GM20431 (cell line): ENCODE data around the gene STARD9.

Experiments used
- in situ Hi-C: fragments of 300-500 bp; cut with MseI, MboI; formaldehyde crosslinking; loops from one replicate; pipeline ENCODE4 v1.15.0; 2020; ENCODE audit warnings: low sequenced_read_pairs; ENCODE audit not compliant: unreplicated experiment

STARD9 gene

GRCh38 chr15:42691308-42691707, 115.9 kb downstream of the STARD9 start:
- in situ Hi-C loops, result no loop called here

DNA sequence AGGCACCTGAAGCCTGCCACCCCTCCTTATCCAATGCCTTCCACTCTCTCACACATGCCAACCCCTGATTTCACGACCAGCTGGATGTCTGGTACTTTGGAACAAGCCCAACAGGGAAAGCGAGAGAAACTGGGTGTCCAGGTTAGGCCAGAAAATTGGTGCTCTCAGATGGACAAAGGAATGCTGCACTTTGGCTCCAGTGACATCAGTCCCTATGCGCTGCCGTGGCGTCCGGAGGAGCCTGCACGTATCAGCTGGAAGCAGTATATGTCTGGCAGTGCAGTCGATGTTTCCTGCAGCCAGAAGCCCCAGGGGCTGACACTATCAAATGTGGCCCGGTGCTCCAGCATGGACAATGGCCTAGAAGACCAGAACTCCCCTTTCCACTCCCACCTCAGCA, 116.4 kb downstream of the STARD9 start:
- in situ Hi-C loops, result no loop called here

DNA sequence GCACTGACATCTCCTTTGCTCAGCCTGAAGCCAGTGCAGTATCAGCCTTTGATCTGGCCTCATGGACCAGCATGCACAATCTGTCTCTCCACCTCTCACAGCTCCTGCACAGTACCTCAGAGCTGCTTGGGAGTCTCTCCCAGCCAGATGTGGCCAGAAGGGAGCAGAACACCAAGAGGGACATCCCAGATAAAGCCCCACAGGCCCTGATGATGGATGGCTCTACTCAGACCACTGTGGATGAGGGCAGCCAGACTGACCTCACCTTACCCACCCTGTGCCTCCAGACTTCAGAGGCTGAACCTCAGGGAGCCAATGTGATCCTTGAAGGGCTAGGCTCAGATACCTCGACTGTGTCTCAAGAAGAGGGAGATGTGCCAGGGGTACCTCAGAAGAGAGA, 117.1 kb downstream of the STARD9 start:
- in situ Hi-C loops, result no loop called here

DNA sequence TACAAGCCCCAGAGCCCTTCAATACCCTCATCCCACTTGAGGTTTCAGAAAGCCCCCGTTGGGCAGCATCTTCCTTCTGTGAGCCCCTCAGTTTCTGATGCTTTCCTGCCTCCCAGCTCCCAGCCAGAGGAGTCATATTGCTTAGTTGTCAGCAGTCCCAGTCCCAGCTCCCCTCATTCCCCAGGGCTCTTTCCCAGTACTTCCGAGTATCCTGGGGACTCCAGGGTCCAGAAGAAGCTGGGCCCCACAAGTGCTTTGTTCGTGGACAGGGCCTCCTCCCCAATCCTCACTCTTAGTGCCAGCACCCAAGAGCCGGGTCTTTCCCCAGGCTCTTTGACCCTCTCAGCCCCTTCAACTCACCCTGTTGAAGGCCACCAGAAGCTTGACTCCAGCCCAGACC, 117.6 kb downstream of the STARD9 start:
- in situ Hi-C loops, result no loop called here

- in situ Hi-C loops, result no loop called here
Observed at GRCh38 chr15:42693496-42693895, 118.1 kb downstream of the STARD9 start.

DNA sequence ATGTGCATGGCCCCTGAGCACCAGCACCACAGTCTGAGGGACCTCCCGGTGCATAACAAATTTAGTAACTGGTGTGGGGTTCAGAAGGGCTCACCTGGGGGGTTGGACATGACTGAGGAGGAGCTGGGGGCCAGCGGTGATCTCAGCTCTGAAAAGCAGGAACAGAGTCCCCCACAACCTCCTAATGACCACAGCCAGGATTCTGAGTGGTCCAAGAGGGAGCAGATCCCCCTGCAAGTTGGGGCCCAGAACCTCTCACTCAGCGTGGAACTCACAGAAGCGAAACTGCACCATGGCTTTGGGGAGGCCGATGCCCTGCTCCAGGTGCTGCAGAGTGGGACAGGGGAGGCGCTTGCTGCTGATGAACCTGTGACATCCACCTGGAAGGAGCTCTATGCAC, 118.5 kb downstream of the STARD9 start:
- in situ Hi-C loops, result no loop called here

GRCh38 chr15:42694398-42694797, 119.0 kb downstream of the STARD9 start:
- in situ Hi-C loops, result no loop called here

- in situ Hi-C loops, result no loop called here
Observed at GRCh38 chr15:42695527-42696071, 120.2 kb downstream of the STARD9 start.

DNA sequence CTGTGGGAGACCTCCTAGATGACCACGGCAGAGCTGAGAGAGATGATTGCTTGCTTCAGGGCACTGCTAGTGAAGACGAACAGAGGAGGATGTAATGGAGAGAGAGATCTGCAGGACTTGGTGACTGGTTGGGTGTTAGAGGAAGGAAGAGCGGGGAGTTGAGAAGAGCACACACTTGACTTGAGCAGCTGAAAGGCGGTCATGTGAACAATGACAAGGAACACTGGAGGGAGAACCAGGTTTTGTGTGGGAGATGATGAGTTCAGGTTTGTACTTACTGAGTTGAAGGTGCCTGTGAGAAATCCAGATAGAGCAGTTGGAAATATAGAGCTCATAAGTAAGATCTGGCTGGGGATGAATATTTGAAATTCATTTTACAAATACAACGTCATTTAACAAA, 121.2 kb downstream of the STARD9 start:
- in situ Hi-C loops, result no loop called here

- in situ Hi-C loops, result no loop called here
Observed at GRCh38 chr15:42704492-42704926, 129.1 kb downstream of the STARD9 start.

DNA sequence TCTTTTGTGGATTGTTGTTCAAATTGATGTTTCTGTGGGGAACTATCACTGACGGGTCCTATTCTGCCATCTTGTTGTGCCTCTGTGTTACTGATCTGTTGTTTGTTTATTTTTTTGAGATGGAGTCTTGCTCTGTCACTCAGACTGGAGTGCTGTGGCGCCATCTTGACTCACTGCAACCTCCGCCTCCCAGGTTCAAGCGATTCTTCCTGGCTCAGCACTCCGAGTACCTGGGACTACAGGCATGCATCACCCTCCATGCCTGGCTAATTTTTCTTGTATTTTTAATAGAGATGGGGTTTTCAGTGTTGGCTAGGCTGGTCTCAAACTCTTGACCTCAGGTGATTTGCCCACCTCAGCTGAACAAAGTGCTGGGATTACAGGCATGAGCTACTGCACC, 129.9 kb downstream of the STARD9 start:
- in situ Hi-C loops, result no loop called here

DNA sequence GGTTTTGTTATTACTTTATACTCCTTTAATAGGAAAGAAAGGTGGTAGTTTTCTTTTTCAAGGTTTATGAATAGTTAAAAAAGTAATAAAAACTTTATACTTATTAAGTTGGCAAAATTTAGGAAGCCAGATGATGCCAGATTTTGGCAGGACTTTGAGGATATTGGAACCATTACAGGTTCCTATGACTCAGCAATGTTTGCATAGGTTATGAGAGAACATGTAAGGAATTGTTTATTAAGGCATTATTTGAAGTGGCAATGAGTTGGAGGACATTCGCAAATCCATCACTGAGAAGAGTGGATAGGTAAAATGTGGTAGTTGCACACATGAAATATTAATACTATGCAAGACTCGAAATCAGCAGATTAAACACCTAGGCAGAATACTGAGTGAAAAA, 131.7 kb downstream of the STARD9 start:
- in situ Hi-C loops, result no loop called here

GRCh38 chr15:42707873-42708544, 132.6 kb downstream of the STARD9 start:
- in situ Hi-C loops, result no loop called here

DNA sequence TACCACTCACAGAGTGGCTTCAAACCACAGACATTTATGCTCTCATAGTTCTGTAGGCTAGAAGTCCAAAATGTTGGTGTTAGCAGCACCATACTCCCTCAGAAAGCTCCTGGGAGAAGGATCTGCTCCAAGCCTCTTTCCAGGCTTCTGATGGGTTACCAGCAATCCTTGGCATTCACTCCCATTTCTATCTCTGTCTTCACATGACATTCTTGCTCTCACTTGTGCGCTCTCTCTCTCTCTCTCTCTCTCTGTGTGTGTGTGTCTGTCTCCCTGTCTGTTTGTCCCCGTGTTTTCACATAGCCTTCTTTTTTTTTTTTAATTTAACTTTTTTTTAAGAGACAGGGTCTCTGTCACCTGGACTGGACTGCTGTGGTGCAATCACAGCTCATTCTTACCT, 135.3 kb downstream of the STARD9 start:
- in situ Hi-C loops, result loop anchor here (10.0 kb wide), 1 partner anchor 214 kb away; the partner anchor contains the start of gene TTBK2

GRCh38 chr15:42711746-42712145, 136.3 kb downstream of the STARD9 start:
- in situ Hi-C loops, result loop anchor here (10.0 kb wide), 1 partner anchor 213 kb away; the partner anchor contains the start of gene TTBK2

DNA sequence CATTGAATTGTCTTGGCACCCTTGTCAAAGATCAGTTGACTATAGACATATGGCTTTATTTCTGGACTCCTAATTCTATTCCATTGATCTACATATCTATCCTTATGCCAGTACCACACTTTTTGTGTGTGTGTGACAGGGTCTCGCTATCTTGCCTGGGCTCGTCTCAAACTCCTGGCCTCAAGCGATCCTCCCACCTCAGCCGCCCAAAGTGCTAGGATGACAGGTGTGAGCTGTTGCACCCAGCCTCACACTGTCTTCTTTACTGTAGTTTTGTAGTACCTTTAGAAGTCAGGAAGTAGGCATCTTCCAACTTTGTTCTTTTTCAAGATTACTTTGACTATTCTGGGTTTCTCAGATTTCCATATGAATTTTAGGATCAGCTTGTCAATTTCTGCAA, 137.2 kb downstream of the STARD9 start:
- in situ Hi-C loops, result loop anchor here (10.0 kb wide), 1 partner anchor 212 kb away; the partner anchor contains the start of gene TTBK2

DNA sequence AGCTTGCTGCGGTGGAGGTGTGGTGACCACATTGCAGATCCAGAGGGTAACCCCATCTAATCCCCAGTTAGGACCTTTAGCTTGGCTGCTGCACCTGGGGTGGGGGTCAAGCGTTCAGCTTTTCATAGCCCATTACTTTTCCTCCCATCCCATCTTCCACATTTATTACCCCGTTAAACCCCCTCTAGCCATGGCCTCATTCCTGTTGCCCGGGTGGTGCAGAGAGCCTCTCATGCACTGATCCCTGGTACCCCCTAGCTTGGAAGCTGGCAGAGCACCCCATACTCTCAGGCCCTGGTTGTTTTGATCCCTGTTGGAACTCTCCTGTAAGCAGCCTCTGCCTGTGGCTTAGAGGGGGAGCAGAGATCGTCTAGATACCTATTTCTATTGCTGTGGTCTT, 140.7 kb downstream of the STARD9 start:
- in situ Hi-C loops, result loop anchor here (10.0 kb wide), 1 partner anchor 209 kb away; the partner anchor contains the start of gene TTBK2

DNA sequence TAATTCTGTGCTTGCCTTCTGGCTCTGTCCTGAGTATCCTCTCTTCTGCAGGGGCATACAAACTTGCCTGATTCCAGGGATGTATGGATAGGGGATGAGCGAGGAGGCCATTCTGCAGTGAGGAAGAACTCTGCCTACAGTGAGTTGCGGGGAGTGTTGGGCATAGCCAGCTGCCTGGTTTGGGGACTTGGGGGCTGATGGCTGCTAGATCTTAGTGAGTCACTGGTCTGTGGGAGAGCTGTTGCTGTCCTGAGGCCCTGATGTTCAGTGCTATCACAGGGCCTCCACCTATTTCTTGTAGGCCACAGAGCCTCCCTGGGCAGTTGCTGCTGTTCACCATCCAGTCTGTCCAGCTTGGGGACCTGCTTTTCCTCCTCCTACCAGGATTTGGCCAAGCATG, 141.2 kb downstream of the STARD9 start:
- in situ Hi-C loops, result loop anchor here (10.0 kb wide), 1 partner anchor 208 kb away; the partner anchor contains the start of gene TTBK2

- in situ Hi-C loops, result loop anchor here (10.0 kb wide), 1 partner anchor 206 kb away; the partner anchor contains the start of gene TTBK2
Observed at GRCh38 chr15:42719043-42719442, 143.6 kb downstream of the STARD9 start.

DNA sequence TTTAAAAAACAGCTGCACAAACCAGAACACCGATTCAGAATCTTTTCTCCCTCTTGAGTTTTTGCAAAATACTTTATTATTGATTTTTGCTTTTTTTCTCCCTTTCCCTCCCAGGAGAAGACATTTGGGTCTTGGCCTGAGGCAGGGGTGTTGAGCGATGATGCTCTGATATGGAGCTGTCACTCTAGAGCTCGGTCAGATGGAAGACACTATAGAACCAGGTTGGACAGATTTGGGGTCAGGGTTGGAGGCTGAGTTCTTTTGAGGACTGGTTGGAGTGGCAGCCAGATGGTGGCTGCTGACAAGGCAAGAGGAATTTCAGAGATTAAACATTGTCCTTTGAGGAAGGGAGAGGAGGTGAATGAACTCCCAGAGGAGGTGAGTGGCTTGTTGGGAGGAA, 144.7 kb downstream of the STARD9 start:
- in situ Hi-C loops, result no loop called here

GRCh38 chr15:42721016-42721415, 145.6 kb downstream of the STARD9 start:
- in situ Hi-C loops, result no loop called here

GRCh38 chr15:42721916-42722315, 146.5 kb downstream of the STARD9 start:
- in situ Hi-C loops, result no loop called here
